GM12873 (cell line): ENCODE measurements around the gene AGMO.

Experiments
- CTCF ChIP-seq: IDR thresholded peaks from 2 replicates; pipeline ENCODE4 v1.5.1; 2012; ENCODE audit warnings: low read depth, mild to moderate bottlenecking, moderate library complexity, low read length, control low read depth; ENCODE audit not compliant: insufficient read depth; ENCODE audit errors: missing control alignments

The AGMO gene

GRCh38 chr7:15504351-15504750 is 57.5 kb downstream of the AGMO start:
- no peak for TF ChIP-seq CTCF

- no peak for TF ChIP-seq CTCF
Observed at GRCh38 chr7:15503603-15504290, 58.1 kb downstream of the AGMO start.

- TF ChIP-seq CTCF = no peak
Observed at GRCh38 chr7:15498465-15498864, 63.4 kb downstream of the AGMO start.

GRCh38 chr7:15495170-15495569 is 66.6 kb downstream of the AGMO start:
- TF ChIP-seq CTCF = no peak

GRCh38 chr7:15494711-15495110 is 67.1 kb downstream of the AGMO start:
- TF ChIP-seq CTCF = no peak

GRCh38 chr7:15491361-15491760 is 70.5 kb downstream of the AGMO start:
- TF ChIP-seq CTCF = no peak

GRCh38 chr7:15490291-15490690 is 71.5 kb downstream of the AGMO start:
- TF ChIP-seq CTCF = no peak
